HepG2 (cell line): ENCODE data around the gene ZFPL1. TPM values are rescaled to one million over a fixed set of nuclear protein-coding genes. Genes with fewer than 3 reads are reported as not detected.
A peak's percentile ranks its signal among the peaks of the same experiment; 100 is the strongest.

Experiments used
- ADNP ChIP-seq: sonication (generic); formaldehyde crosslinking; IDR thresholded peaks from 2 replicates; pipeline ENCODE4 v1.4.0; 2020; ENCODE audit warnings: missing genetic modification reagents
- AGO2 ChIP-seq: fragments of 200-400 bp; formaldehyde crosslinking; optimal IDR thresholded peaks from 2 replicates; pipeline ENCODE3; 2017; ENCODE audit warnings: mild to moderate bottlenecking, low read depth, low read length, moderate library complexity
- BRD4 ChIP-seq: sonication (generic); formaldehyde crosslinking; IDR thresholded peaks from 2 replicates; pipeline ENCODE4 v1.4.0; 2020; ENCODE audit warnings: missing genetic modification reagents
- DMAP1 ChIP-seq: IDR thresholded peaks from 2 replicates; pipeline ENCODE4 v1.6.1; 2016
- EEA1 ChIP-seq: sonication (generic); formaldehyde crosslinking; IDR thresholded peaks from 2 replicates; pipeline ENCODE4 v1.5.1; 2020; ENCODE audit warnings: mild to moderate bottlenecking, missing genetic modification reagents, borderline replicate concordance
- HNRNPL ChIP-seq: fragments of 200-400 bp; formaldehyde crosslinking; IDR thresholded peaks from 2 replicates; pipeline ENCODE4 v1.6.1; 2017; ENCODE audit warnings: mild to moderate bottlenecking, low read depth, low read length
- KDM5B ChIP-seq: sonication (generic); formaldehyde crosslinking; IDR thresholded peaks from 2 replicates; pipeline ENCODE4 v1.4.0; 2020; ENCODE audit warnings: missing genetic modification reagents, mild to moderate bottlenecking, borderline replicate concordance
- MLLT10 ChIP-seq: sonication (generic); formaldehyde crosslinking; IDR thresholded peaks from 2 replicates; pipeline ENCODE4 v1.4.0; 2020; ENCODE audit warnings: missing genetic modification reagents
- MXD4 ChIP-seq: IDR thresholded peaks from 2 replicates; pipeline ENCODE4 v1.6.1; 2016; ENCODE audit warnings: mild to moderate bottlenecking, missing biosample characterization, missing genetic modification reagents
- NFIB ChIP-seq: sonication (generic); formaldehyde crosslinking; IDR thresholded peaks from 2 replicates; pipeline ENCODE4 v1.9.0; 2021; ENCODE audit warnings: missing genetic modification reagents, mild to moderate bottlenecking, borderline replicate concordance
- NFRKB ChIP-seq: fragments of 450-650 bp; IDR thresholded peaks from 2 replicates; pipeline ENCODE4 v1.6.1; 2017
- NR1H2 ChIP-seq: sonication (generic); formaldehyde crosslinking; IDR thresholded peaks from 2 replicates; pipeline ENCODE4 v1.8.1; 2022; ENCODE audit warnings: low read depth, missing genetic modification reagents, borderline replicate concordance
- NR2F2 ChIP-seq: IDR thresholded peaks from 2 replicates; pipeline ENCODE4 v1.6.1; 2012; ENCODE audit warnings: low read depth, inconsistent platforms, borderline replicate concordance
- PHF5A ChIP-seq: IDR thresholded peaks from one replicate; pipeline ENCODE4 v1.6.1; 2018; ENCODE audit warnings: low read depth, missing genetic modification reagents; ENCODE audit not compliant: unreplicated experiment
- PTBP1 ChIP-seq: fragments of 200-400 bp; formaldehyde crosslinking; IDR thresholded peaks from 2 replicates; pipeline ENCODE4 v1.6.1; 2018; ENCODE audit warnings: low read length, low read depth; ENCODE audit not compliant: poor library complexity, severe bottlenecking
- RXRA ChIP-seq: sonication (generic); formaldehyde crosslinking; IDR thresholded peaks from 2 replicates; pipeline ENCODE4 v1.5.1; 2020; ENCODE audit warnings: missing genetic modification reagents
- TEAD3 ChIP-seq: optimal IDR thresholded peaks from 2 replicates; pipeline ENCODE3; 2016; ENCODE audit warnings: borderline replicate concordance
- ZKSCAN1 ChIP-seq: fragments of 150-350 bp; IDR thresholded peaks from 2 replicates; pipeline ENCODE4 v1.6.1; 2014; ENCODE audit warnings: low read length
- ZNF432 ChIP-seq: sonication (generic); formaldehyde crosslinking; IDR thresholded peaks from 2 replicates; pipeline ENCODE4 v1.5.0; 2020; ENCODE audit warnings: missing genetic modification reagents, mild to moderate bottlenecking, borderline replicate concordance
- ZNF556 ChIP-seq: sonication (generic); formaldehyde crosslinking; IDR thresholded peaks from 2 replicates; pipeline ENCODE4 v1.4.0; 2020; ENCODE audit warnings: mild to moderate bottlenecking, missing genetic modification reagents, borderline replicate concordance
- ZNF775 ChIP-seq: sonication (generic); formaldehyde crosslinking; IDR thresholded peaks from 2 replicates; pipeline ENCODE4 v1.4.0; 2020; ENCODE audit warnings: missing genetic modification reagents, mild to moderate bottlenecking, moderate library complexity, borderline replicate concordance
- polyA plus RNA-seq, 8 experiments: library from polyadenylated mRNA; depleted of rRNA in 3 of 8; stranded (reverse) in 7 of 8; unstranded in 1 of 8; fragments of >200 nt; fragmentation: Illumina TruSeq in 4 of 8; extraction: Trizol in 4 of 8; gene quantifications; 2 replicates each; pipeline versions ENCODE4 v1.2.1 to v1.2.3, GENCODE V29; 2011 to 2016; ENCODE audit warnings: low read depth in 4 of 8, missing spikeins in 1 of 8, mixed read lengths in 1 of 8; ENCODE audit not compliant: insufficient read depth in 1 of 8
- total RNA-seq, 5 experiments: library from RNA; depleted of rRNA; stranded (reverse); fragments of >200 nt; fragmentation: Illumina TruSeq; extraction: Trizol; gene quantifications; 2 replicates each; pipeline ENCODE4 v1.2.3, GENCODE V29; 2016; ENCODE audit warnings: low read depth in 1 of 5
- TF ChIP-seq, protein P1 (sequence below): sonication (generic); formaldehyde crosslinking; IDR thresholded peaks from 2 replicates; pipeline ENCODE4 v1.9.0; 2022; ENCODE audit warnings: missing genetic modification reagents, mild to moderate bottlenecking, borderline replicate concordance
- TF ChIP-seq, protein P2 (sequence below): sonication (generic); formaldehyde crosslinking; IDR thresholded peaks from 2 replicates; pipeline ENCODE4 v1.5.1; 2020; ENCODE audit warnings: mild to moderate bottlenecking, missing genetic modification reagents, moderate library complexity

ZFPL1 gene
- total and polyA plus RNA-seq, 2 of the 13 experiments (the other 11 are each of a cell fraction or from before 2014, with no cell fraction given): 32.2 to 56.0 TPM

DNA sequence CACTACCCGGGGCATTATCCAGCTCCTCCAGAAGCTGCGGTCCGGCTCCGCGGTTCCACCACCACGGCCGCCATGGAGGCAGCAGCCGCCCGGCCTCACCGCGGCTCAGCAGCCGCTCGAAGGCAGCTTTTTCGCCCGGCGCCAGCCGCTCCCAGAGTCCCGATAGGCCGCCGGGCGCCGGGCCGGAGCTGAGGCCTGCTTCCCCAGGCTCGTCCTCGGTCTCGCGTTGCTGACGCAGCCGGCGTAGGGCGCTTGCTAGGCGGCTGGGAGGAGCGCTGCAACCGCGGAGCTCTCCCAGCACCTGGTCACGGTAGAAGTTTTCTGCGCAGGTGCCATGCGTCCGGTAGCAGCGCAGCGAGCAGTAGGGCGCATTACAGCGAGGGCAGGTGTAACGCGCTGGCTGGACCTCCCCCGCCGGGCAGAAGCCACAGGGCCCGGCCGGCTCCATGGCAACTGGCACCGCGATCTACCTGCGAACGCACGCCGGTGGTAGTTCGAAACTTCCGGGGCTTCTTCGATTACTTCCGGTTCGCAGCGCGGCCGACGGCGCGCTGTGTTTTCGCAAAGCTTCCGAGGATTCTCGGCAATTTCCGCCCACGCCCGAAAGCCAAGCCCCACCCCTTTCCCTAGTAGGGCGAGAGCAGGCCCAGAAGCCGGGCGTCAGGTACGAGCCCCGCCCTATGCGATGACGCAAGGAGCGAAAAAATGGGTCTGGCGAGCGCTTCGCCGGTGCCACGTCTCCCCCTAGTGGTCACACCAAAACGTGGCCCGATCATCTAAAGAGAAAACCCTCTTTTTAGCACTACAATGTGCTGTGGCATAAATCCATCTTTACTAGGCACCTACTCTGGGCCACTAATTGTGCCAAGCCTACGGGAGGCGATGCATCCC lies 33.4 kb downstream of the ZFPL1 start, which contains the start of gene ZNHIT2 (continued):
- TF ChIP-seq NFIB (CRISPR knock-in tag) (0 out of 2 replicates have a peak, but pooled peaks have one; percentile 77), ZNF775 (CRISPR knock-in tag) (0 out of 2 replicates have a peak, but pooled peaks have one; percentile 27), ZKSCAN1 (no peak), ADNP (no peak), PTBP1 (peak; percentile 61), BRD4 (CRISPR knock-in tag) (peak; percentile 44; the same call in 1 of the 2 replicates), TEAD3 (CRISPR knock-in tag) (peak; percentile 7), HNRNPL (peak; percentile 79), RXRA (CRISPR knock-in tag) (peak; percentile 71; the same call in 1 of the 2 replicates), NR1H2 (CRISPR knock-in tag) (no peak), ZNF432 (CRISPR knock-in tag) (no peak), NR2F2 (peak; percentile 3; the same call in 1 of the 2 replicates), MXD4 (CRISPR knock-in tag) (peak; percentile 88), AGO2 (peak; percentile 97), PHF5A (CRISPR knock-in tag) (peak; percentile 49), NFRKB (no peak), MLLT10 (CRISPR knock-in tag) (no peak), ZNF556 (peak; percentile 44; the same call in 1 of the 2 replicates), DMAP1 (CRISPR knock-in tag) (peak; percentile 61; the same call in 1 of the 2 replicates), KDM5B (CRISPR knock-in tag) (no peak; the same call in 1 of the 2 replicates), EEA1 (CRISPR knock-in tag) (peak; percentile 76; the same call in 1 of the 2 replicates)
- TF ChIP-seq, protein P1, sequence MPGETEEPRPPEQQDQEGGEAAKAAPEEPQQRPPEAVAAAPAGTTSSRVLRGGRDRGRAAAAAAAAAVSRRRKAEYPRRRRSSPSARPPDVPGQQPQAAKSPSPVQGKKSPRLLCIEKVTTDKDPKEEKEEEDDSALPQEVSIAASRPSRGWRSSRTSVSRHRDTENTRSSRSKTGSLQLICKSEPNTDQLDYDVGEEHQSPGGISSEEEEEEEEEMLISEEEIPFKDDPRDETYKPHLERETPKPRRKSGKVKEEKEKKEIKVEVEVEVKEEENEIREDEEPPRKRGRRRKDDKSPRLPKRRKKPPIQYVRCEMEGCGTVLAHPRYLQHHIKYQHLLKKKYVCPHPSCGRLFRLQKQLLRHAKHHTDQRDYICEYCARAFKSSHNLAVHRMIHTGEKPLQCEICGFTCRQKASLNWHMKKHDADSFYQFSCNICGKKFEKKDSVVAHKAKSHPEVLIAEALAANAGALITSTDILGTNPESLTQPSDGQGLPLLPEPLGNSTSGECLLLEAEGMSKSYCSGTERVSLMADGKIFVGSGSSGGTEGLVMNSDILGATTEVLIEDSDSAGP (CRISPR knock-in tag): peak; percentile 74
- TF ChIP-seq, protein P2, sequence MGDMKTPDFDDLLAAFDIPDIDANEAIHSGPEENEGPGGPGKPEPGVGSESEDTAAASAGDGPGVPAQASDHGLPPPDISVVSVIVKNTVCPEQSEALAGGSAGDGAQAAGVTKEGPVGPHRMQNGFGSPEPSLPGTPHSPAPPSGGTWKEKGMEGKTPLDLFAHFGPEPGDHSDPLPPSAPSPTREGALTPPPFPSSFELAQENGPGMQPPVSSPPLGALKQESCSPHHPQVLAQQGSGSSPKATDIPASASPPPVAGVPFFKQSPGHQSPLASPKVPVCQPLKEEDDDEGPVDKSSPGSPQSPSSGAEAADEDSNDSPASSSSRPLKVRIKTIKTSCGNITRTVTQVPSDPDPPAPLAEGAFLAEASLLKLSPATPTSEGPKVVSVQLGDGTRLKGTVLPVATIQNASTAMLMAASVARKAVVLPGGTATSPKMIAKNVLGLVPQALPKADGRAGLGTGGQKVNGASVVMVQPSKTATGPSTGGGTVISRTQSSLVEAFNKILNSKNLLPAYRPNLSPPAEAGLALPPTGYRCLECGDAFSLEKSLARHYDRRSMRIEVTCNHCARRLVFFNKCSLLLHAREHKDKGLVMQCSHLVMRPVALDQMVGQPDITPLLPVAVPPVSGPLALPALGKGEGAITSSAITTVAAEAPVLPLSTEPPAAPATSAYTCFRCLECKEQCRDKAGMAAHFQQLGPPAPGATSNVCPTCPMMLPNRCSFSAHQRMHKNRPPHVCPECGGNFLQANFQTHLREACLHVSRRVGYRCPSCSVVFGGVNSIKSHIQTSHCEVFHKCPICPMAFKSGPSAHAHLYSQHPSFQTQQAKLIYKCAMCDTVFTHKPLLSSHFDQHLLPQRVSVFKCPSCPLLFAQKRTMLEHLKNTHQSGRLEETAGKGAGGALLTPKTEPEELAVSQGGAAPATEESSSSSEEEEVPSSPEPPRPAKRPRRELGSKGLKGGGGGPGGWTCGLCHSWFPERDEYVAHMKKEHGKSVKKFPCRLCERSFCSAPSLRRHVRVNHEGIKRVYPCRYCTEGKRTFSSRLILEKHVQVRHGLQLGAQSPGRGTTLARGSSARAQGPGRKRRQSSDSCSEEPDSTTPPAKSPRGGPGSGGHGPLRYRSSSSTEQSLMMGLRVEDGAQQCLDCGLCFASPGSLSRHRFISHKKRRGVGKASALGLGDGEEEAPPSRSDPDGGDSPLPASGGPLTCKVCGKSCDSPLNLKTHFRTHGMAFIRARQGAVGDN (CRISPR knock-in tag): peak; percentile 82
